ENCODE results near the gene EIF1AD. TPM values are rescaled to one million over a fixed set of nuclear protein-coding genes. Genes with fewer than 3 reads are reported as not detected.

The EIF1AD gene
- total and polyA plus RNA-seq, 4 donors, result 22.0 to 33.2 (median 28.7) TPM

GRCh38 chr11:65975771-65976170 is 26.2 kb downstream of the EIF1AD start:
- DNase-seq (no peak), ATAC-seq (ENCODE audit: insufficient read depth, low FRiP score) (no peak)
- H3K36me3 ChIP-seq (ENCODE audit: control insufficient read depth in 4 of 4, insufficient read depth in 4 of 4, low read length in 4 of 4), result peaks cover 10 to 38% (median 21%) of the 10 kb centered on the region in 4 donors
- no peaks in the 10 kb centered on the region for H3K9me3 ChIP-seq (ENCODE audit: control insufficient read depth in 4 of 4, insufficient read depth in 3 of 4, low read length in 3 of 4)
- TF ChIP-seq CTCF (IDR thresholded peaks at IDR 0.05; ENCODE audit: control extremely low read depth, extremely low read depth), result no peak
- no peak overlapping the region for H3K4me3 ChIP-seq
- no peak overlapping the region for H3K9ac ChIP-seq (ENCODE audit: insufficient read depth in 1 of 2, low read length in 2 of 2)
- peaks cover 0 to 1% (median 0%) of the 10 kb centered on the region in 5 donors for H3K4me1 ChIP-seq (ENCODE audit: control insufficient read depth in 5 of 5, insufficient read depth in 5 of 5, low read length in 5 of 5)
- H3K27me3 ChIP-seq (ENCODE audit: control insufficient read depth in 3 of 3, insufficient read depth in 3 of 3, low read length in 2 of 3), result no peaks in the 10 kb centered on the region
- H3K27ac ChIP-seq (ENCODE audit: low read depth in 1 of 2, low read length in 1 of 2), result no peak overlapping the region
- WGBS, 2 donors, result 93 to 94% methylated on average over 9 of the region's 9 CpGs

GRCh38 chr11:65973439-65974110 is 28.4 kb downstream of the EIF1AD start:
- no peaks in the 10 kb centered on the region for H3K9me3 ChIP-seq (ENCODE audit: control insufficient read depth in 4 of 4, insufficient read depth in 3 of 4, low read length in 3 of 4)
- TF ChIP-seq CTCF (IDR thresholded peaks at IDR 0.05; ENCODE audit: control extremely low read depth, extremely low read depth), result no peak
- DNase-seq, result no peak
- H3K9ac ChIP-seq (ENCODE audit: insufficient read depth in 1 of 2, low read length in 2 of 2), result no peak overlapping the region
- ATAC-seq (ENCODE audit: insufficient read depth, low FRiP score), result no peak
- H3K36me3 ChIP-seq (ENCODE audit: control insufficient read depth in 4 of 4, insufficient read depth in 4 of 4, low read length in 4 of 4), result peaks cover 8 to 38% (median 20%) of the 10 kb centered on the region in 4 donors
- no peaks in the 10 kb centered on the region for H3K27me3 ChIP-seq (ENCODE audit: control insufficient read depth in 3 of 3, insufficient read depth in 3 of 3, low read length in 2 of 3)
- peaks cover 0 to 5% (median 0%) of the 10 kb centered on the region in 5 donors for H3K4me1 ChIP-seq (ENCODE audit: control insufficient read depth in 5 of 5, insufficient read depth in 5 of 5, low read length in 5 of 5)
- no peak overlapping the region for H3K27ac ChIP-seq (ENCODE audit: low read depth in 1 of 2, low read length in 1 of 2)
- 97 to 98% methylated on average over 13 of the region's 13 CpGs for WGBS, 2 donors
- H3K4me3 ChIP-seq, result no peak overlapping the region

GRCh38 chr11:65972116-65972515 is 29.8 kb downstream of the EIF1AD start:
- Histone ChIP-seq H3K36me3 (ENCODE audit: control insufficient read depth in 4 of 4, insufficient read depth in 4 of 4, low read length in 4 of 4) (peaks cover 8 to 34% (median 23%) of the 10 kb centered on the region in 4 donors), H3K9ac (ENCODE audit: insufficient read depth in 1 of 2, low read length in 2 of 2) (no peak overlapping the region), H3K27ac (ENCODE audit: low read depth in 1 of 2, low read length in 1 of 2) (no peak overlapping the region), H3K4me3 (no peak overlapping the region), H3K27me3 (ENCODE audit: control insufficient read depth in 3 of 3, insufficient read depth in 3 of 3, low read length in 2 of 3) (no peaks in the 10 kb centered on the region), H3K9me3 (ENCODE audit: control insufficient read depth in 4 of 4, insufficient read depth in 3 of 4, low read length in 3 of 4) (no peaks in the 10 kb centered on the region), H3K4me1 (ENCODE audit: control insufficient read depth in 5 of 5, insufficient read depth in 5 of 5, low read length in 5 of 5) (peaks cover 0 to 5% (median 0%) of the 10 kb centered on the region in 5 donors)
- WGBS, 2 donors, result 94 to 98% methylated on average over 8 of the region's 8 CpGs
- no peak for TF ChIP-seq CTCF (IDR thresholded peaks at IDR 0.05; ENCODE audit: control extremely low read depth, extremely low read depth)
- DNase-seq (no peak), ATAC-seq (ENCODE audit: insufficient read depth, low FRiP score) (no peak)

Measured in lung (tissue), 12 donors.